ENCODE measurements around the gene KCNT1.
A peak's percentile ranks its signal among the peaks of the same experiment; 100 is the strongest.

GRCh38 chr9:135701959-135702721 lies at the start of gene KCNT1:
- peak; percentile 39 to 79 (median 74) for TF ChIP-seq CTCF (IDR thresholded peaks at IDR 0.05)
- TF ChIP-seq POLR2A (IDR thresholded peaks at IDR 0.05) = no peak

Data from uterus (tissue), 2 donors.